ENCODE results near the gene LPP.

The LPP gene

DNA sequence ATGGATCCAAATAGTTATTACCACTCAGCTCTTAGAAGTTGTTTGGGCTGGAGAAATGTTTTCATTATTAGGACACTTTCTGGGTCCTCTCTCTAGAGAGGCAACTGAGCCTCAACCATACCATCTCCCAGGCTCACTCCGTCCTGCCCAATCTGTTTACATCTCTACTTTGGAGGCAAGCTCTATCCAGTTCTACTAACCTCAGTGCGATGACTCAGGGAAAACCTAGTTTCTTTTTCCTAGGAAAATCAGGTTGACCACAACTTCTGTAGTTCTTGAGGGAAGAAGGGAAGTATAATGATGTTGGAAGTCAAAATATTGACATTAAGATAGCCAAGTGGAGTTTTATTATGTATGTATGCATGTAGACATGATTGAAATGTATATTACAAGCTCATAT is 40.4 kb downstream of the LPP start:
- H3K4me1 ChIP-seq (ENCODE audit: low read length) = no peaks in the 10 kb centered on the region
- H2AFZ ChIP-seq (ENCODE audit: low read length) = no peak overlapping the region
- no peaks in the 10 kb centered on the region for H3K27me3 ChIP-seq (replicated peaks; ENCODE audit: insufficient read depth, low read length)
- H3K27ac ChIP-seq (ENCODE audit: low read length) = no peak overlapping the region
- H3K79me2 ChIP-seq (ENCODE audit: low read length) = no peaks in the 10 kb centered on the region
- no peak overlapping the region for H3K4me3 ChIP-seq (ENCODE audit: low read length)
- no peak for TF ChIP-seq EZH2 (optimal IDR thresholded peaks at IDR 0.05; ENCODE audit: low read depth, low read length)
- TF ChIP-seq EZH2phosphoT487 (IDR thresholded peaks at IDR 0.05; ENCODE audit: low read length) = no peak
- TF ChIP-seq, protein P1, sequence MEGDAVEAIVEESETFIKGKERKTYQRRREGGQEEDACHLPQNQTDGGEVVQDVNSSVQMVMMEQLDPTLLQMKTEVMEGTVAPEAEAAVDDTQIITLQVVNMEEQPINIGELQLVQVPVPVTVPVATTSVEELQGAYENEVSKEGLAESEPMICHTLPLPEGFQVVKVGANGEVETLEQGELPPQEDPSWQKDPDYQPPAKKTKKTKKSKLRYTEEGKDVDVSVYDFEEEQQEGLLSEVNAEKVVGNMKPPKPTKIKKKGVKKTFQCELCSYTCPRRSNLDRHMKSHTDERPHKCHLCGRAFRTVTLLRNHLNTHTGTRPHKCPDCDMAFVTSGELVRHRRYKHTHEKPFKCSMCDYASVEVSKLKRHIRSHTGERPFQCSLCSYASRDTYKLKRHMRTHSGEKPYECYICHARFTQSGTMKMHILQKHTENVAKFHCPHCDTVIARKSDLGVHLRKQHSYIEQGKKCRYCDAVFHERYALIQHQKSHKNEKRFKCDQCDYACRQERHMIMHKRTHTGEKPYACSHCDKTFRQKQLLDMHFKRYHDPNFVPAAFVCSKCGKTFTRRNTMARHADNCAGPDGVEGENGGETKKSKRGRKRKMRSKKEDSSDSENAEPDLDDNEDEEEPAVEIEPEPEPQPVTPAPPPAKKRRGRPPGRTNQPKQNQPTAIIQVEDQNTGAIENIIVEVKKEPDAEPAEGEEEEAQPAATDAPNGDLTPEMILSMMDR (IDR thresholded peaks at IDR 0.05; ENCODE audit: low read length) = no peak
- no peak for DNase-seq
- no peaks in the 10 kb centered on the region for H4K20me1 ChIP-seq (ENCODE audit: insufficient read depth, low read length)
- no peaks in the 10 kb centered on the region for H3K9me3 ChIP-seq (replicated peaks; ENCODE audit: insufficient read depth, low read length)
- H3K4me2 ChIP-seq (ENCODE audit: low read depth, low read length) = no peak overlapping the region
- H3K9ac ChIP-seq (ENCODE audit: low read length) = no peak overlapping the region
- no peaks in the 10 kb centered on the region for H3K36me3 ChIP-seq (replicated peaks; ENCODE audit: insufficient read depth, low read length)
- H3F3A ChIP-seq (ENCODE audit: insufficient read depth, low read length) = no peaks in the 10 kb centered on the region
- no peaks in the 10 kb centered on the region for H3K9me2 ChIP-seq (replicated peaks; ENCODE audit: insufficient read depth, low read length)

DNA sequence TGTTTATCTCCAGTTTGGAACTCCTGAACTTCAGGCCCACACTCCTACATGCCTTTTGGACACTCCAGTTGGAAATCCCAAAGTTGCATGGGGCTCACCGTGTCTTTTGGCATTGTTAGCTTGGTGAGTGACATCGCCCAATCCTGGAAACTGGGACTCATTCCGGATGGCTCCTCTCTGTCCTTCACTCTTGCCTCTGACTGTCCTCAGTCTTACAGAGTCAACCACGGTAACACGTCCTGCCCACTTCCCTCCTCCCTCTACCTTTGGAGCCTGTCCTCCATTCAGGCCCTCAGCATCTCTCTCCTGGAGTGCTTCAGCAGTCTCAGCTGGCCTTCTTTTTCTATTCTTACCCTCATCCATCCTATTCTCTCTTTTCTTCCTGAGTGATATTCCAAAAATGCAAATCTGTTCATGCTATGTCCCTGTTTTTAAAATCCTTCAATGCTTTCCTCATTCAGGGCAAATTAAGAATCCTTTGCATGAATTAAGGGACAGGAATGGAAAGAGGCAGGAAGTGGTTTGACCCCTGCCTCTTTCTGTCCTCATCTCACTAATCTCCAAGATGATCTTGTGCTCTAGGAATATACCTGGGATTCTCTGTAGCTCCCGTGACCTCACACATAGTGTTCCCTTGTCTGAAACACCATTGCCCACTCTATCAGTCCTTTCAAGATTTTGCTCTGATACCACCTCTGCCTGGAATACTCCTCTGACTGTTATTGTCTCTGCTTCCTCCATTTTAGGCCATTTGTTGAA is 42.5 kb downstream of the LPP start:
- Histone ChIP-seq H3K79me2 (ENCODE audit: low read length) (no peaks in the 10 kb centered on the region), H3K4me2 (ENCODE audit: low read depth, low read length) (no peak overlapping the region), H3K4me1 (ENCODE audit: low read length) (no peaks in the 10 kb centered on the region)

GRCh38 chr3:188197388-188197847 is 43.5 kb downstream of the LPP start:
- H4K20me1 ChIP-seq (ENCODE audit: insufficient read depth, low read length) = no peaks in the 10 kb centered on the region
- no peak overlapping the region for H3K4me2 ChIP-seq (ENCODE audit: low read depth, low read length)
- no peaks in the 10 kb centered on the region for H3K79me2 ChIP-seq (ENCODE audit: low read length)
- DNase-seq = no peak
- H3K4me1 ChIP-seq (ENCODE audit: low read length) = no peaks in the 10 kb centered on the region
- H3K4me3 ChIP-seq (ENCODE audit: low read length) = no peak overlapping the region
- H3K9me2 ChIP-seq (replicated peaks; ENCODE audit: insufficient read depth, low read length) = no peaks in the 10 kb centered on the region
- H3K27me3 ChIP-seq (replicated peaks; ENCODE audit: insufficient read depth, low read length) = no peaks in the 10 kb centered on the region
- H3K9me3 ChIP-seq (replicated peaks; ENCODE audit: insufficient read depth, low read length) = no peaks in the 10 kb centered on the region
- TF ChIP-seq, protein P1 (IDR thresholded peaks at IDR 0.05; ENCODE audit: low read length) = no peak
- no peak for TF ChIP-seq EZH2 (optimal IDR thresholded peaks at IDR 0.05; ENCODE audit: low read depth, low read length)
- TF ChIP-seq EZH2phosphoT487 (IDR thresholded peaks at IDR 0.05; ENCODE audit: low read length) = no peak
- no peaks in the 10 kb centered on the region for H3K36me3 ChIP-seq (replicated peaks; ENCODE audit: insufficient read depth, low read length)
- no peak overlapping the region for H3K27ac ChIP-seq (ENCODE audit: low read length)
- no peak overlapping the region for H2AFZ ChIP-seq (ENCODE audit: low read length)
- no peaks in the 10 kb centered on the region for H3F3A ChIP-seq (ENCODE audit: insufficient read depth, low read length)
- no peak overlapping the region for H3K9ac ChIP-seq (ENCODE audit: low read length)

More for the DNA sequence above, 42.5 kb downstream of the LPP start:
- TF ChIP-seq EZH2 (optimal IDR thresholded peaks at IDR 0.05; ENCODE audit: low read depth, low read length) = no peak
- no peak for TF ChIP-seq EZH2phosphoT487 (IDR thresholded peaks at IDR 0.05; ENCODE audit: low read length)
- TF ChIP-seq, protein P1 (IDR thresholded peaks at IDR 0.05; ENCODE audit: low read length) = no peak
- Histone ChIP-seq H4K20me1 (ENCODE audit: insufficient read depth, low read length) (no peaks in the 10 kb centered on the region), H3F3A (ENCODE audit: insufficient read depth, low read length) (no peaks in the 10 kb centered on the region), H3K36me3 (replicated peaks; ENCODE audit: insufficient read depth, low read length) (no peaks in the 10 kb centered on the region), H3K27me3 (replicated peaks; ENCODE audit: insufficient read depth, low read length) (no peaks in the 10 kb centered on the region), H3K4me3 (ENCODE audit: low read length) (no peak overlapping the region), H3K9me3 (replicated peaks; ENCODE audit: insufficient read depth, low read length) (no peaks in the 10 kb centered on the region), H3K9me2 (replicated peaks; ENCODE audit: insufficient read depth, low read length) (no peaks in the 10 kb centered on the region), H2AFZ (ENCODE audit: low read length) (no peak overlapping the region), H3K9ac (ENCODE audit: low read length) (no peak overlapping the region), H3K27ac (ENCODE audit: low read length) (no peak overlapping the region)
- no peak for DNase-seq

Measured in MM.1S (cell line).